Stimulated activated naive CD8-positive, alpha-beta T cell treated with anti-CD3 and anti-CD28 coated beads, Interleukin-15, Interleukin-2, amounts not matched to agents 100 U/mL and 50 U/mL, for 24 hours (primary cell): ENCODE measurements around the gene SUCO.

ENCODE experiments used
- ATAC-seq: fragments of 150-1000 bp; cut with Tn5 transposase; one replicate; pipeline ENCODE4 v1.10.0; 2021
- DNase-seq: peaks from one replicate; pipeline ENCODE4 v3.0.0; 2021

The SUCO gene

GRCh38 chr1:172650474-172651193 is 117.7 kb downstream of the SUCO start:
- no peak for DNase-seq
- no peak for ATAC-seq

- DNase-seq (no peak), ATAC-seq (no peak)
Observed at GRCh38 chr1:172653015-172653709, 120.2 kb downstream of the SUCO start.

- DNase-seq (no peak), ATAC-seq (peak; percentile 25)
Observed at GRCh38 chr1:172654535-172654934, 121.6 kb downstream of the SUCO start.

GRCh38 chr1:172656576-172656975 is 123.6 kb downstream of the SUCO start:
- no peak for DNase-seq
- no peak for ATAC-seq

- DNase-seq: no peak
- no peak for ATAC-seq
Observed at GRCh38 chr1:172657586-172657985, 124.6 kb downstream of the SUCO start.

GRCh38 chr1:172658871-172659453 is 126.0 kb downstream of the SUCO start, which contains the start of gene FASLG:
Gene FASLG, plus strand, starts transcription at chr1:172659103. Its CDS starts 99 bp downstream, at chr1:172659202.
- DNase-seq: peak; percentile 73
- ATAC-seq: peak; percentile 81

GRCh38 chr1:172661107-172661506 is 128.2 kb downstream of the SUCO start:
- DNase-seq: no peak
- ATAC-seq: no peak
